ENCODE measurements around the gene ZNF232. TPM values are rescaled to one million over a fixed set of nuclear protein-coding genes. Genes with fewer than 3 reads are reported as not detected.
"Not testable (repeated sequence)": the region's sequence is repeated elsewhere in the genome, so short reads cannot be mapped to it uniquely, and the experiment has no call there.

ZNF232 gene
- total and polyA plus RNA-seq, 8 donors, result 2.8 to 7.1 (median 4.5) TPM

GRCh38 chr17:5121186-5121841 is 9.6 kb upstream of the ZNF232 start:
- intact Hi-C loops (cut with DNase I), result no loop called here
- Histone ChIP-seq H3K27ac (no peak overlapping the region), H3K36me3 (no peaks in the 10 kb centered on the region), H3K4me3 (no peak overlapping the region), H3K9me3 (no peaks in the 10 kb centered on the region), H3K27me3 (peaks cover 0 to 2% (median under 1%) of the 10 kb centered on the region in 4 donors), H3K4me1 (no peaks in the 10 kb centered on the region)
- DNase-seq (peak in 2 of 6 donors; percentile 1 to 51), ATAC-seq (no peak), FAIRE-seq (no peak)
- TF ChIP-seq CTCF (IDR thresholded peaks at IDR 0.05), result no peak
- WGBS, 2 donors, result 90 to 92% methylated on average over 16 of the region's 16 CpGs

- ATAC-seq; H3K4me1 ChIP-seq; H3K27me3 ChIP-seq; H3K27ac ChIP-seq; H3K4me3 ChIP-seq; H3K9me3 ChIP-seq; intact Hi-C loops (cut with DNase I); FAIRE-seq; H3K36me3 ChIP-seq: not testable (repeated sequence)
- 75 to 80% methylated on average over 6 of the region's 6 CpGs for WGBS, 2 donors
- peak in 2 of 6 donors; percentile 0 to 18 for DNase-seq
Observed at GRCh38 chr17:5120436-5121185, 8.9 kb upstream of the ZNF232 start.

- Histone ChIP-seq H3K4me3 (no peak overlapping the region), H3K27ac (no peak overlapping the region), H3K27me3 (peaks cover 0 to 7% (median 4%) of the 10 kb centered on the region in 4 donors), H3K4me1 (no peaks in the 10 kb centered on the region), H3K36me3 (no peaks in the 10 kb centered on the region), H3K9me3 (no peaks in the 10 kb centered on the region)
- no peak for TF ChIP-seq CTCF (IDR thresholded peaks at IDR 0.05)
- peak in 1 of 6 donors; percentile 14 for DNase-seq
- 75 to 81% methylated on average over 7 of the region's 7 CpGs for WGBS, 2 donors
- no peak for ATAC-seq
- no peak for FAIRE-seq
- intact Hi-C loops (cut with DNase I), result no loop called here
Observed at GRCh38 chr17:5120036-5120435, 8.4 kb upstream of the ZNF232 start.

GRCh38 chr17:5118219-5118618 is 6.5 kb upstream of the ZNF232 start:
- intact Hi-C loops (cut with DNase I), result no loop called here
- Histone ChIP-seq H3K27me3 (peaks cover 0 to 7% (median 4%) of the 10 kb centered on the region in 4 donors), H3K27ac (no peak overlapping the region), H3K36me3 (no peaks in the 10 kb centered on the region), H3K9me3 (no peaks in the 10 kb centered on the region), H3K4me1 (no peaks in the 10 kb centered on the region), H3K4me3 (no peak overlapping the region)
- 71 to 86% methylated on average over 6 of the region's 6 CpGs for WGBS, 2 donors
- TF ChIP-seq CTCF (IDR thresholded peaks at IDR 0.05), result no peak
- no peak for FAIRE-seq
- DNase-seq, result peak in 1 of 6 donors; percentile 24
- no peak for ATAC-seq

GRCh38 chr17:5115673-5116651 is 4.3 kb upstream of the ZNF232 start, which contains the start of gene USP6:
Gene USP6, plus strand, starts transcription at chr17:5116032. Its CDS starts 14,336 bp downstream, at chr17:5130368.
- ATAC-seq (no peak), FAIRE-seq (no peak), DNase-seq (peak in 2 of 6 donors; percentile 58 to 68)
- no peaks in the 10 kb centered on the region for H3K9me3 ChIP-seq
- intact Hi-C loops (cut with DNase I), result no loop called here
- peaks cover 0 to under 1% (median 0%) of the 10 kb centered on the region in 3 donors for H3K4me1 ChIP-seq
- H3K36me3 ChIP-seq, result no peaks in the 10 kb centered on the region
- WGBS, 2 donors, result 22 to 24% methylated on average over 53 to 87 of the region's 87 CpGs
- no peak for TF ChIP-seq CTCF (IDR thresholded peaks at IDR 0.05)
- no peak within 1 kb of the TSS for H3K4me3 ChIP-seq
- H3K27ac ChIP-seq, result no peak within 1 kb of the TSS
- H3K27me3 ChIP-seq, result peaks cover 0 to 7% (median 4%) of the 10 kb centered on the region in 4 donors

Data from pancreas (tissue), 10 donors.